COR-L47 (cell line): ENCODE measurements around the gene FBXO34.
A peak's percentile ranks its signal among the peaks of the same experiment; 100 is the strongest.
"Not testable (repeated sequence)": the region's sequence is repeated elsewhere in the genome, so short reads cannot be mapped to it uniquely, and the experiment has no call there.

Experiments used
- DNase-seq: peaks from one replicate; lab custom pipeline; 2025; lab: John Stamatoyannopoulos, UW

The FBXO34 gene

GRCh38 chr14:55309761-55310365, 38.6 kb downstream of the FBXO34 start:
- DNase-seq, result no peak

- DNase-seq, result not testable (repeated sequence)
These were observed 41.3 kb downstream of the FBXO34 start for GRCh38 chr14:55312379-55313030.

GRCh38 chr14:55313480-55313879, 42.3 kb downstream of the FBXO34 start:
- no peak for DNase-seq

- no peak for DNase-seq
These were observed 43.2 kb downstream of the FBXO34 start for GRCh38 chr14:55314449-55314848.

GRCh38 chr14:55316564-55316963, 45.3 kb downstream of the FBXO34 start:
- no peak for DNase-seq

GRCh38 chr14:55317542-55318306, 46.5 kb downstream of the FBXO34 start:
- DNase-seq, result no peak

GRCh38 chr14:55318694-55319093, 47.5 kb downstream of the FBXO34 start:
- DNase-seq, result no peak

- DNase-seq, result no peak
These were observed 52.7 kb downstream of the FBXO34 start for GRCh38 chr14:55323910-55324309.

- DNase-seq, result no peak
These were observed 53.6 kb downstream of the FBXO34 start for GRCh38 chr14:55324812-55325211.

GRCh38 chr14:55327179-55327578, 56.0 kb downstream of the FBXO34 start:
- no peak for DNase-seq

GRCh38 chr14:55328317-55328716, 57.1 kb downstream of the FBXO34 start:
- no peak for DNase-seq

GRCh38 chr14:55329999-55330710, 58.9 kb downstream of the FBXO34 start:
- DNase-seq, result no peak

GRCh38 chr14:55332654-55333570, 61.7 kb downstream of the FBXO34 start:
- DNase-seq, result no peak

- DNase-seq, result no peak
These were observed 62.7 kb downstream of the FBXO34 start for GRCh38 chr14:55333711-55334485.

GRCh38 chr14:55336162-55336561, 64.9 kb downstream of the FBXO34 start:
- no peak for DNase-seq

GRCh38 chr14:55336691-55337090, 65.5 kb downstream of the FBXO34 start:
- no peak for DNase-seq

- no peak for DNase-seq
These were observed 68.5 kb downstream of the FBXO34 start for GRCh38 chr14:55339770-55340169.

GRCh38 chr14:55340482-55340881, 69.3 kb downstream of the FBXO34 start:
- no peak for DNase-seq

GRCh38 chr14:55341781-55342180, 70.6 kb downstream of the FBXO34 start:
- DNase-seq, result no peak

- peak; percentile 63 for DNase-seq
These were observed 73.5 kb downstream of the FBXO34 start for GRCh38 chr14:55344582-55345163.
